KMS-11 (cell line): ENCODE measurements around the gene GLCE.

Source experiments
- H2AFZ ChIP-seq: fragments of 200-600 bp; sonication (generic); 2 replicates; pipeline ENCODE4 v1.6.1; 2016; ENCODE audit warnings: antibody characterized with exemption, mixed run types, low read depth
- H3K27ac ChIP-seq: fragments of 200-600 bp; sonication (generic); 2 replicates; pipeline ENCODE4 v1.6.1; 2016; ENCODE audit warnings: mild to moderate bottlenecking, mixed run types
- H3K27me3 ChIP-seq: fragments of 200-600 bp; sonication (generic); 2 replicates; pipeline ENCODE4 v1.6.1; 2017; ENCODE audit warnings: mild to moderate bottlenecking, low read depth, mixed run types, moderate library complexity; ENCODE audit not compliant: insufficient read depth
- H3K36me3 ChIP-seq: fragments of 200-600 bp; sonication (generic); 2 replicates; pipeline ENCODE4 v1.6.1; 2017; ENCODE audit warnings: mild to moderate bottlenecking, mixed run types; ENCODE audit not compliant: insufficient read depth
- H3K4me1 ChIP-seq: fragments of 200-600 bp; sonication (generic); 2 replicates; pipeline ENCODE4 v1.6.1; 2016; ENCODE audit warnings: mild to moderate bottlenecking, low read depth, mixed run types; ENCODE audit not compliant: poor library complexity, severe bottlenecking
- H3K4me2 ChIP-seq: fragments of 200-600 bp; sonication (generic); 2 replicates; pipeline ENCODE4 v1.7.0; 2016; ENCODE audit warnings: mild to moderate bottlenecking, mixed run types
- H3K4me3 ChIP-seq: fragments of 200-600 bp; sonication (generic); IDR thresholded peaks from 2 replicates; pipeline ENCODE4 v1.6.1; 2017; ENCODE audit warnings: low read depth, low read length, mixed read lengths; ENCODE audit not compliant: insufficient read depth
- H3K79me2 ChIP-seq: fragments of 200-600 bp; sonication (generic); 2 replicates; pipeline ENCODE4 v1.6.1; 2016; ENCODE audit warnings: low read depth, mixed run types; ENCODE audit not compliant: insufficient read depth
- H3K9ac ChIP-seq: fragments of 200-600 bp; sonication (generic); 2 replicates; pipeline ENCODE4 v1.6.1; 2016; ENCODE audit warnings: mild to moderate bottlenecking, mixed run types
- H4K20me1 ChIP-seq: fragments of 200-600 bp; sonication (generic); 2 replicates; pipeline ENCODE4 v1.6.1; 2016; ENCODE audit warnings: mild to moderate bottlenecking, mixed run types; ENCODE audit not compliant: insufficient read depth
- CTCF ChIP-seq: fragments of 200-600 bp; sonication (generic); conservative IDR thresholded peaks from 2 replicates; pipeline ENCODE4 v1.6.1; 2017; ENCODE audit warnings: low read depth, mild to moderate bottlenecking, antibody characterized with exemption, low read length, moderate library complexity, mixed read lengths

GLCE gene

GRCh38 chr15:69154684-69155083 lies 5.8 kb upstream of the GLCE start:
- Histone ChIP-seq H3K36me3 (no peaks in the 10 kb centered on the region), H3K79me2 (no peaks in the 10 kb centered on the region), H4K20me1 (no peaks in the 10 kb centered on the region), H3K4me2 (no peak overlapping the region), H3K9ac (no peak overlapping the region), H2AFZ (no peak overlapping the region), H3K4me1 (peaks cover 2% of the 10 kb centered on the region), H3K27ac (no peak overlapping the region), H3K27me3 (no peaks in the 10 kb centered on the region), H3K4me3 (no peak overlapping the region)
- no peak for TF ChIP-seq CTCF

GRCh38 chr15:69156736-69157381 lies 3.6 kb upstream of the GLCE start:
- peaks cover 7% of the 10 kb centered on the region for H3K4me1 ChIP-seq
- H4K20me1 ChIP-seq: no peaks in the 10 kb centered on the region
- no peak overlapping the region for H3K4me3 ChIP-seq
- no peak for TF ChIP-seq CTCF
- H2AFZ ChIP-seq: no peak overlapping the region
- peaks cover 1% of the 10 kb centered on the region; the same call in 1 of the 2 replicates for H3K79me2 ChIP-seq
- no peak overlapping the region for H3K9ac ChIP-seq
- H3K27me3 ChIP-seq: no peaks in the 10 kb centered on the region
- no peak overlapping the region for H3K4me2 ChIP-seq
- H3K27ac ChIP-seq: no peak overlapping the region
- no peaks in the 10 kb centered on the region for H3K36me3 ChIP-seq

GRCh38 chr15:69158201-69158842 lies 2.1 kb upstream of the GLCE start:
- no peaks in the 10 kb centered on the region for H3K27me3 ChIP-seq
- H3K4me1 ChIP-seq: peaks cover 9% of the 10 kb centered on the region
- no peak overlapping the region for H3K4me3 ChIP-seq
- peaks cover 8% of the 10 kb centered on the region; the same call in 1 of the 2 replicates for H3K79me2 ChIP-seq
- no peaks in the 10 kb centered on the region for H3K36me3 ChIP-seq
- no peaks in the 10 kb centered on the region; the same call in 1 of the 2 replicates for H4K20me1 ChIP-seq
- no peak overlapping the region for H2AFZ ChIP-seq
- H3K27ac ChIP-seq: no peak overlapping the region
- no peak overlapping the region for H3K4me2 ChIP-seq
- no peak overlapping the region for H3K9ac ChIP-seq
- TF ChIP-seq CTCF: no peak

- Histone ChIP-seq H3K4me3 (no peak overlapping the region), H4K20me1 (no peaks in the 10 kb centered on the region; the same call in 1 of the 2 replicates), H3K27ac (no peak overlapping the region), H3K4me2 (no peak overlapping the region), H3K27me3 (no peaks in the 10 kb centered on the region), H3K9ac (no peak overlapping the region), H3K36me3 (no peaks in the 10 kb centered on the region), H3K4me1 (peaks cover 9% of the 10 kb centered on the region), H3K79me2 (peaks cover 8% of the 10 kb centered on the region; the same call in 1 of the 2 replicates), H2AFZ (no peak overlapping the region)
- no peak for TF ChIP-seq CTCF
Measured at GRCh38 chr15:69158843-69159240, 1.6 kb upstream of the GLCE start.
